ENCODE measurements around the gene PEX3.
"Not testable (repeated sequence)": the region's sequence is repeated elsewhere in the genome, so short reads cannot be mapped to it uniquely, and the experiment has no call there.

Gene PEX3

DNA sequence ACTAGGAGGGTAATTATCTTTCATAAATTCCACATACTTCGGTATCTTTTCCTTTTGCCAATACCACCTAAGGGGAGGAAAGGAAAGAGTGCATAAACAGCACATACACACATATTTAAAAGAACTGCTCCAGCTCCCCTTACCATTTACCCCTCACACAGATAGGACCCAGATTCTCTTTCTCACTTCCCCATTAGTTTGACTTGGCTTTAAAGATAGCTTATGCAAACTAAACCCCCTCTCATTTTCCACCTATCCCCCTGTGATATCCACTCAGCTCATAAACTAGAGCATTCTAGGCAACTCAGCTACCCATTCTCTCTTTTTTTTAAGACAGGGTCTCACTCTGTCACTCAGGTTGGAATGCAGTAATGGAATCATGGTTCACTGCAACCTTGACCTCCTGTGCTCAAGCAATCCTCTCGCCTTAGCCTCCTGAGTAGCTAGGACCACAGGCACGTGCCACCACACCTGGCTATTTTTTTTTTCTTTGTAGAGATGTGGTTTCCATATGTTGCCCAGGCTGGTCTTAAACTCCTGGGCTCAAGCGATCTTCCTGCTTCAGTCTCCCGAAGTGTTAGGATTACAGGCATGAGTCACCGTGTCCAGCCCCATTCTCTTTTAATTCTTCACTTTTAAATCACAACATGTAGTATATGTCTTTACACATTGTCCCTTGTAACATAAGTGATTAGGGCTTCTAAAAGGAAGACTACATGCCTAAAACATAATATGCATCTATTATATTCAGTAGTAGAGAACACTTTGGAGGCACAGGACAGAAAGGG is 56.9 kb downstream of the PEX3 start:
- no peak for DNase-seq

DNA sequence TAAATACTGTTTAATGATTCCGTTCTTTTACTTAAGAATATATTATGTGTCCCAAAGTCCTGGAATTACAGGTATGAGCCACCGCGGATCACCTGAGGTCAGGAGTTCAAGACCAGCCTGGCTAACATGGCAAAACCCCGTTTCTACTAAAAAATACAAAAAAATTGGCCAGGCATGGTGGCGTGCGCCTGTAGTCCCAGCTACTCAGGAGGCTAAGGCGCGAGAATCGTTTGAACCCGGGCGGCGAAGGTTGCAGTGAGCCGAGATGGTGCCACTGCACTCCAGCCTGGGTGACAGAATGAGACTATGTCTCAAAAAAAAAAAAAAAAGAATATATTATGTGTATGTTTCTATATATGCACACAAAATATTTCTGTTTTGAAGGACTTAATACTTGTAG is 59.7 kb downstream of the PEX3 start:
- not testable (repeated sequence) for DNase-seq

DNA sequence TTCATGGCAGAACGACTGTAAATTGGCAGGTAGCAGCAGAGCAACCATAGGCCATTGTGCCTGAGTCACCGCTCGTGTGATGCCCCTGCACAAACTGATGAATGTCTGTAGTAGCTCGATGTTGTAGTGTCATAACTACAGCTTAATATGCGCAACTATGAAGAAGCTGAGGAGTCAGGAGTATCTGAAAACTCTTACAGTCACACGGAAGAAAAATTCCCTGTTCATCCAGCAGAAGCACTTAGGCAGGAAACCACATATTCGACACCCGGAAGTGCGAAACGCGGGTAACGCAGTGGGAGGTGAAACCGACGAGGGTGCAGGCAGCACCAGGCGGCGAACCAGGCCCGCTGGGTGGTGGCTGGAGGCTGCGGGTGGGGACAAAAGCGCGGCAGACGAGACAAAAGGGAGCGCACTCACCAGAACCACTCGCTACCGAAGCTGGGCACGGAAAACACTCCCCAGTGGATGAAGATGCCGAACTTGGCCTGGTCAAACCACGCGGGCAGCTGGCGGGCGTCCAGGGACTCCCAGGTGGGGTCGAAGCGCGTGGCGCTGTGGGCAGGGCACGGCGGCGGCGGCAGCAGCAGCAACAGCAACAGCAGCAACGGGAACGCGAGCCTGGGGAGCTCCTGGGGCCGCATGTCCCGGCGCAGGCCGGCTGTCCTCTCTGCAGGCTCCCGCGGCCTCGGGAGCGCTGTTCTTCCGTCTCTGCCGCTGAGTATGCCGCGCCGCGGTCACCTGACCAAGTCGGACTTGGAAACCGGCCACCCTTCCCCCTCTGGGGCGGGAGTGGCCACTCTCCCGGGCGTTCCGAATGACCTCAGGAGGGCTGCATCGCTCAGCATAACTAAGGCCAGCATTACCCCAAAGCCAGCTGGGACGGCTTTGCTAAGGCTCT is 60.6 kb downstream of the PEX3 start, which contains the start of gene FUCA2:
FUCA2 (minus strand) TSS at position 730 of the 901 bp plus-strand sequence; CDS start at position 644, 86 bp downstream.
- peak; percentile 82 for DNase-seq

DNA sequence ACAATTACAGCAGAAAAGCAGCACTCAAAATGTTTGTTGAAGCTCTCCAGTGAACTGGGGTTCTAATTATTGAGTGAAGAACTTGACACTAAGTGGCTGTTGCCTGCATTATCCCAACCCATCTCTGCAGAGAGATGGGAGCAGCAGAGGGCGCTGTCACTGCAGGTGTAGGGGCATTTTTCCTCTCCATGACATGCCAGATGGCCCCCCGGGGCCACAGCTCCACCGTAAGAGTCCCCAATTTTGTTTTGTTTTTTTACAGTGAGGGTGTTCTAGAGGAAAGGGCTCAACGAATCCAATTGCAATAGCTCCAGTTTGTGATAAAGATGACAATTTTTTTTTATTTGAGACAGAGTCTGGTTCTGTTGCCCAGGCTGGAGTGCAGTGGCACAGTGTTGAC is 62.8 kb downstream of the PEX3 start:
- no peak for DNase-seq

DNA sequence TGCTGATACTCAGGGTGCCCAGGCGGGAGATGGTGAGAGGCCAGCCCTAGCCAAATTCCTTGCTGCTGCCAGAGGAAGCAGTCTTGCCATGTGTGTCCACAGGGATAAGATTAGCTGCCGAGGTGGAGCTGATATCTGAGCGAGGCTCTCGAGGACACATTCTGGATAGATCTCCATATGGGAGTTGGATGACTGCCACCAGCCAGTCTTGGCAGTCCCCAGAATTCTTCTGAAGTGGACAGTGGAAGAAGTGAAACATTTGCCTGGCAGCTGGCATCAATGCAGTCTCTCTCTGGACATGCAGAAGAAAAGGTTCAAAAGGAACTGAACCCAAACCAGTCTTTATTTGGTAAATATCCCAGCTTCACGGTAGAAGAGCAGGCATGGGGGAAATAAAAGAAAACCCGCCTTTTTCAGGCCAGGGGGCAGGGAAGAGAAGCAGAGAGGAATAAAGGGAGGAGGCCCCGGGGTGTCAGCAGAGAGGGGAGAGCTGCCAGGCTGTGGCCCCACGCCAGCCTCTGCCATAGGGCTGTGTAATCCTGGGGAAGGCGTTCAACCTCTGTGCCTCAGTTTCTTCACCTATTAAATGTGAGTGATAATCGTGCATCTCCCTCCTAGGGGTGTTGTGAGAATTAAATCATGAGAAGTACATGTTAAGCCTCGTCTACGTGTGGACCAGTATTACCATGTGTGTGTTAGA is 64.6 kb downstream of the PEX3 start:
- peak; percentile 15 for DNase-seq

DNA sequence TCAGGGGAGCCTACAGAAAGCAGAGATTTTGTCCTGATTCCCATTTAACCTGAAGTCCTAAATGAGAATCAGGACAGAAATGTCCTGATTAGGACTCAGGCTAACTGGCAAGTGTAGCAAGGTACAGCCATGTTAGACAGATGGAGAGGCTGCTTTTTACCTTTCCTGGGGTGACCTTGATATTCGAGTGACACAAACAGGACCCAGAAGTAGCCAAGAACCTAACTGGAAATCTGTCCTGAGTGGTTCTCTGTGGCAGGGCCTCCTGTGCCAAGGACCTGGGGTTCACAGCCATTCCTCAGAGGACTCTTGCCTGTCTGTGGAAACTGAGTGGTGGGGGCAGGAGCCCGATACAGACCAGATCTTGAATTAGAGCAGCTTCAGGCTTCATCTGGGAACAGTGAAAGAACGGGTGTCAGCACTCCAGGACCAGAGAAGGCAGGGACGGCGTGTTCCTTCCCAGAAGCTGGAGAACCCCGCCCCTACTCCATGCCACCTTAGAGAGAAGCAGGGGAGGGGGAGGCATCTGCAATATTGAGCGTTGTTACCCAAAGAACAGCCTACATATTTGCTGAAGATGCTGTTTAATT is 65.3 kb downstream of the PEX3 start:
- no peak for DNase-seq

DNA sequence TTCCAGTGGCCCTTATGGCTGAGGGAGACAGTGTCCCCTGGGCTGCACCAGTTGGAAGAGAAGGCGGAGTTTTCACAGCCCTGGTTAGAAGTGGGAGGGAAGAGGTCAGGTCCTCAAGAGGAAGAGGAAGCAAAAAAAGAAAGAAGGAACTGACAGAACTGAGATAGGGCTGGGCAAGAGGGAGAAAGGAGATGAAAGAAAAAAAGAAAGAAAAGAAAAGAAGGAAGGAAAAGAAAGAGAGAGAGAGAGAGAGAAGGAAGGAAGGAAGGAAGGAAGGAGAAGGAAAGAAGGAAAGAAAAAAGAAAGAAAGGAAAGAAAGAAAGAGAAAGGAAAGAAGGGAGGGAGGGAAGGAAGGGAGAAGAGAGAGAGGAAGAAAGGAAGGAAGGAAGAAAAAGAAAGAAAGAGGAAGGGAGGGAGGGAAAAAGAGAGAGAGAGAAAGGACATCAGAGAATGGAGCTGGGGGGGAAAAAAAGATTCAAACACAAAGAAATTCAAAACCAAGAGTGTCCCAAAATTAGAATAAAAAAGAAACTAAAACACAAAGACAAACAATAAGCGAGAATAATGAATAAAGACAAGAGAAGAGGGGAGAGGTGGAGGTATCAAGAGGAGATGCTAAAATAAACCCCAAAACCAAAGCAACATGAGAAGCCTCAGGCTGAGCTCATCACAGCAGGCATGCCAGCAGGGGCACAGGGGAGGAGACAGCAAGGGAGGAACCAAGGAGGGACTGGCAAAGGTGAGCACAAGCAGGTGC is 66.3 kb downstream of the PEX3 start:
- no peak for DNase-seq

DNA sequence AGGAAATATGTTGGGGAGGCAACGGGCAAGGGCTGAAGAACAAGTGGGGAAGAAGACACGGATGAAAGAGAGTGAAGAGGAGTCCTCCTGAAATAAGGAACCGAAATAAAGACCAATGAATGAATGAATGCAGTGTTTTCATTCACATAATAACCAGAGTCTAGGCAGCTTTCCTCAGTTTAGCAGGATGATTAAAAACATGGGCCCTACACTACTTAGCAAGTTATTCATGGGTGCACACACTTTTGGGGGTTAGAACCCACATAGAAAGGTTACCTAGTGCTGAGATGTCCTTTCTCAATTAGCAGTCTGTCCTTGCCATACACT is 66.8 kb downstream of the PEX3 start:
- DNase-seq: no peak

DNA sequence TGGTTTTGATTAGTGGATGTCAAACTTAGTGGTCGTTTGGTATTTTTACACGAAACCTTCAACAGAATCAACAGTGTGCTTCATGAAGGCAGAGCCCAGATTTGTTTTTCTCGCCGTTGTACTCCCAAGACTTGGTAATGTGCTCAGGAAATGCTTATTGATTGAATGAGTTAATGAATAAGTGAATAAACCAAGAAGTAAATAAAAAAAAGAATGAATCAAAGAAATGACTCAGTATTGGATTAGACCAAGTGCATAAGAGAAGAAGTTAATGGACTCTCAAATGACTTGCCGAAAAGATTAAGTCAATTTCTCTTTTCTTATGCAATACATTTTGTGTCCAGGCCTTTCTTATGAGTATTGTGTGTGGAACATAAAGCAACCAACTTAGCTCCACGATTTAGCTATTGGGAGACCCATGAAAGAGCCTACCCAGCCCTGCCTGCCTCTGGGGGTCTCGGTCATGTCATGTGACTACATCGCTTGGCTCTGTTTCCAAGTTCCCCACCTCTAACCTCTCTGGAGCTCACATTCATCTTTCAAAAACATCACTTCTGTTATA is 71.5 kb downstream of the PEX3 start:
- no peak for DNase-seq

DNA sequence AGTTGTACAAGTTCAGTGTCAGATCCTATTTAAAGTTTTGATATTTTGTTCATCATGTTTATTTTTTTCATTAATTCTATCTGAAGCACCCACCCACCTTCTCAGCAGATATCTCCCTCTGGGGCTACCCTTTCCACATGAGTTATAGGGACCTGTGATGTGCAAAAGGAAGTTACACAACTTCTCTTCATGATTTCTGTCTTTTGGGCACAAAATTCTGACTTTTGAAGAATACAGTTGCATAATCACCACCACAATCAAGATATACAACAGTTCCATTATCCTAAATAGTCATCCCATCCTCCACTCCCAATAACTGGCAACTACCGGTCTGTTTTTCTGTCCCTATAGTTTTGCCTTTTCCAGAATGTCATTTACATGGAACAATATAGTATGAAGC is 74.8 kb downstream of the PEX3 start:
- no peak for DNase-seq

DNA sequence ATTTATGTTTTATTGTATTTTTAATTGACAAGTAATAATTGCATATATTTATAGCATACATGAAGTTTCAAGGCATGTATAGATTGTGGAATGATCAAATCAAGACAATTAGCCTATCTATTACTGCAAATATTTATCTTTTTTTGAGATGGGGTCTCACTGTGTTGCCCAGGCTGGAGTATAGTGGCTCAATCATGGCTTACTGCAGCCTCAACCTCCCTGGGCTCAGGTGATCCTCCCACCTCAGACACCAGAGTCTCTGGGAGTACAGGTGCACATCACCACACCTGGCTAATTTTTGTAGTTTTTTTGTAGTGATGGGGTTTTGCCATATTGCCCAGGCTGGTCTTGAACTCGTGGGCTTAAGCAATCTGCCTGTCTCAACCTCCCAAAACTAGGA is 77.1 kb downstream of the PEX3 start:
- no peak for DNase-seq

DNA sequence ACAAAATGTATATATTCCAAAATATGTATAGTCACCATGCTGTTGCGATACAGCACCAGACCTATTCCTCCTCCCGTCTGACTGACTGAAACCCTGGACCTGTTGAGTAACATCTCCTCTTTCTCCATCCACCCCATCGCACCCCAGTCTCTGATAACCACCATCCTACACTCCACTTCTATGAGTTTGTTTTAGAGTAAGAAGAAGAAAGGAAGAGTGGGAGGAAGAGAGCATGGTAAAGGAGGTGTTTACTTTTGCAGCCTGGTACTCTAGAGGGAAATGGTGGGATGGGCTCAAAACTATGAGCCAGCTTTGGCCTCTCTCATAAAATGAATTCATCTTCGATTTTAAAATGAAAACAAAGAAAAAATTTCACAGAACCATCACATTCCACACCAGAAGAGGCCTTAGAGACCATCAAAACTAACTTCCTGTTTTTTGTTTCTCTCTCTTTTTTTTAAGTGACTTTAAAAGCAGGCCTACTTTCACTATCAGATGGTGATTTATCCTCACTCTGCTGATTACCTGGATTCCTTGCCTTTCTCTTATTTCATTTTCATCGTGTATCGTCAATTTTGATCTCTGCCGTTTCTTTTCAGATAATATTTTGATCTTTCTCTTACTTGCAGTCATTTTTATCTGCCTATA is 77.7 kb downstream of the PEX3 start:
- DNase-seq: no peak

DNA sequence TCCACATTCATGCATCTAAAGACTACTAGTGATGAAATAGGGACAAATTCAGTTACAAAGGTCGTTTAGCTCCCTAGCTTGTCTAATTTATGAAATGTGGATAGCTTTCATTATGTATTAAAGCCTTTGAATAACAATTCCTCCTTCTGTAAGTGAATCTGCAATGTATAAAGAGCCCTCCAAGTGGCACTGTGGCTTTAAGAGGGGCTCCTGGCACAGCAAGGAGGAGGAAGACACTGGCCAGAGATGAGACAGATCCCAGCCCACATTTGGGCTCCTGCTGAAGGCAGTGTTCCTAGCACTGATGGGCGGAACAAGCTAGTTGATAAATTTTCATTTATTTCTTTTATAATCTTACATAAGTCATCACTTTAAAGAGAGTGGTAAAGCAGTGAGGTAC is 78.5 kb downstream of the PEX3 start:
- peak; percentile 30 for DNase-seq

DNA sequence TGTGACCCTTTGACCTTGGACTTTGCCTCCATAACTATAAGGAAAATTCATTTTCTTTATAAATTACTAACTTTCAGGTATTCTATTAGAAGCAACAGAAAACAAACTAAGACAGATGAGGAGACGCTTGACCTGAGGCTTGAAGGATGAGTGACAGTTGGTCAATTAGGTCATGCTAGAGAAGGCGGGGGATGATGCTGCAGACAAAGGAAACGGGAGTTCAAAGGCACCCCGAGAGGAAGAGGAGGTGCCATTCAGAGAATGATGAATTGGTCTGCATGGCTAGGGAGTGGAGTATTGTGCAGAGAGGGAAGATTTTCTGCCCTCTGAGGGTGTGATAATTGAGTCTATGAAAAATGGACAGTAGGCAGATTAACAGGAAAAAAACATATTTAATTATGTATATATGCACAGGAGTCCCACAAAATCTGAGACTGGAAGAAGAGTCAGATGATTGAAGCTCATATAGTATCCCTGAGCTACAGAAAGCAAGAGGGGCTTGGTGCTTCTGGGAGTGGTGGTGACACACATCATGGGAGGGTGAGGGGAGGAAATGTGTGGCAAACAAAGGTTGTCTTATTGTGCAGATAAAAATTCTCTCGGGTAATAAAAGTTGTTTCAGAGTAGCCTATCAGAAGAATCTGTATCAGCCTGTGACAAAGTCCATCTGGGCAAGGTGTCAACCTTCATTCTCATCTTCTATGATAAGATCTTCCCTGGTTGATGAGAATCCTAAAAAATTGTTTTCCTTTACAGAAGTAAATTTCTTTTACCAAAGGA is 81.3 kb downstream of the PEX3 start:
- DNase-seq: no peak

DNA sequence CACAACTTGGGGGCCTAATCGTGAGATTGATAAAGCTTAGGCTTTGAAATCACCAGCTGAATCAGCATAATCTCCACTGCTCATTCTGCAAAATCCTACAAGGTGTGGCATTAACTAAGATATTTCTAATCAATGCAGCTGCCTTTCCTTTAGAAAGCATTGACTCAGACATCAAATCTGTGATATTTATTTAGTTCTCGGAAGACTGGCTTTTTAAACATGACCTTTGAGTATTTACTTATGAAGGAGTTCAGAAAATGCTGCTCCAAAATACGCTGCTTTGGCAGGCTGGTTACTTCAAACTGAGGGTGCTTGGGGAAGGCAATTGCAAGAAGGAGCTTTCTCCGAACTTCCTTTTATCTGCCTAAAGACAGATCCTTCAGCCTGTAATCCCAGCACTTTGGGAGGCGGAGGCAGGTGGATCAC is 84.6 kb downstream of the PEX3 start:
- no peak for DNase-seq

DNA sequence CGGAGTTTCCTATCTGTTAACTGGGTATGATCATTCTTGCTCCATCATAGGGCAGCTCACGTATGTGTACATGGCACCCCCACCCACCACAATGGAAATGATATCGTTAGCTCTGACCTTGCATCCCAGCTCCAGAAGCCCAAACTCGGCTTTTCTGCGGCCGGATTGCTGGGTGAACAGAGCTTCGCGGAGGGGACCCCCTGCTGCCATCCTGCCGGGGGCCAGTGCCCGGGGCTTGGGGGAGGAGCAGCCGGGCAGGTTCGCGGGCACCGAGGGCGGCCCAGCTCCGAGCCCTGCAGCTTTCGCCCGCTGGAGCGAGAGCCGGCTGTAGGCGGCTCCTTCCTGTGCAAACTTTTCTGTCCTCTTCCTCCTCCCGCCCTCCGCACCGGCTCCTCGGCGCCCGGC is 85.9 kb downstream of the PEX3 start:
- peak; percentile 57 for DNase-seq

DNA sequence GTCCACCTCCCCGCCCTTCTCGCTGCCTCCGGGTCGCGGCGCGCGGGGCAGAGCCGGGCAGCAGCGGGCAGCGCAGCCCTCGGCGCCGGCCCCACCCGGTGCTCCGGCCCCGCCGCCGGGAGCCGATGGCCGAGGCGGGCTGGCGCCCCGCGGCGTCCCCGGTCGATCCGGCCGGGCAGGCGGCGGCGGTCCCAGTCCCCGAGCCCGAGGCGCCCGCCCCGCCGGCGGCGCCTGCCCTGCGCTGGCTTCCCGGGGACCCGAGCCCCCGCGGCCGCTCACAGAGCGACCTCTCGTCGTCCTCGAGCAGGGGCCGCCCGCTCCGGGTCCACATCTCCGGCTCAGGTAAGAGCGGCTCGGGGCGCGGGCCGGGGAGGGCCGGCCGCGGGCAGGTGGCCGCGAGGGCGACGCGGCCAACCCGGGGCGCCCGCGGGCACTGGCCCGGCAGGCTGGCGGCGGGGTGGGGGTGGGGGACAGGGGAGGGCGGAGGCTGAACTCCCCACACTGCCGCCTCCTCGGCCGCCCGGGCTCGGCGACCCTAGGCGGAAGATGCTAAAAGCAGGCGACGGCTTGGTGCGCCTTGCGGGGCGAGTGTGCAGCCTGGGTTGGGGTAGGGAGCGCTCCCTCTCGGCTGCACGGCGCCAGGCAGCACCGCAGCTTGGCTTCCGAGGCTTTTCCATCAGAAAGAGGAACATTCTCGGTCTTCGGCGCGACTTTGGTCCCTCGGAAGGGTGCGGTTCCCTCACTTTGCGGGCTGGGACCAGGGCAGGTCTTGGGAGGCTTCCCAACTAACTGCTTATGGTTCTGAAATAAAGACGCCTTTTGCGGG is 86.5 kb downstream of the PEX3 start:
- peak; percentile 68 for DNase-seq

DNA sequence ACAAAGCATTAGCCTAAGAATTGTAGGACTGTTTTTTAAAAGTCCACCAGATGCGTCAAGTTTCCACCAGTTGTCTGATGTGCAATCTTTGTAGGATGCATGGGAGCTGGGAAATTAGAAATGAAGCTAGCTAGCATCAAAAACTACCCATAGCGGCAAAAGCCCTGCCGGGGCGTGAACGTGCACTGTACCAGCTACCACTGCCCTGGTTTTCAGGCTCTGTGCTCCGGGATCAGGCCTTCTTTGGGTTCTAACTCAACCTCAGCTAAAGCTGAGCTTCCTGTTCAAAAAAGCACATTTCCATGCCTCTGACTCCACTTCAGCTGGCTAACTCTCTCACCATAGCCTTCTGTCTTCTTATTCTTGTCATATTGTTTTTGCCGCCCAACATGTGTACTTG is 87.8 kb downstream of the PEX3 start:
- no peak for DNase-seq

DNA sequence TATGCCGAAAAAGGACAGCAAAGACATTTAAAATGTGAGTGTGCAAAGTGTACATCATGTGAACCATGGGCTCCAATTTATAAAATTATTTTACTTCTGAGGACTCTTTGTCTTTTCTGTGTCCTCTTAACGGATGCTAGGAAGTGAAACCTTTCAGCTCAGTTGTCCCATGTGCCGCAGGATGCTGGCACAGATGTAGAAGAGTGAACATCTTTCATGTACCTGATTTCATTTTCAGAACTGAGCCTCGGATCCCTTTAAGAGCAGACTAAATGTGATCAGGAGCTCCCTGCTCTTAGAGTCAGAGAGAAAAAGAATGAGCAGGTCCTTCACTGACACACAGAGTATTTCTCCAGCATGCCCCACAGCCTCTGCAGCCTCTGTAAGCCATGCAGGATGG is 88.5 kb downstream of the PEX3 start:
- DNase-seq: no peak

All from fibroblast of skin of back (primary cell).